Kidney epithelial cell (primary cell): ENCODE data around the gene SPARC. TPM values are rescaled to one million over a fixed set of nuclear protein-coding genes. Genes with fewer than 3 reads are reported as not detected.

ENCODE experiments used
- DNase-seq: peaks from one replicate; pipeline ENCODE4 v3.0.0-alpha.2; 2010; ENCODE audit warnings: low read depth
- H3K27me3 ChIP-seq: 2 replicates; pipeline ENCODE4 v1.6.0; 2011; ENCODE audit warnings: low read length; ENCODE audit not compliant: control insufficient read depth, insufficient read depth
- H3K36me3 ChIP-seq: 2 replicates; pipeline ENCODE4 v1.5.1; 2011; ENCODE audit warnings: low read length; ENCODE audit not compliant: control insufficient read depth, insufficient read depth
- H3K4me3 ChIP-seq: 2 replicates; pipeline ENCODE4 v1.5.1; 2011; ENCODE audit warnings: low read depth, mild to moderate bottlenecking, control low read depth, low read length
- total RNA-seq: library from RNA; depleted of rRNA; stranded (reverse); fragments of >200 nt; gene quantifications from 2 replicates; pipeline ENCODE4 v1.2.3, GENCODE V29; 2015
- TF ChIP-seq, protein P1 (sequence below): IDR thresholded peaks from 2 replicates; pipeline ENCODE4 v1.5.1; 2011; ENCODE audit warnings: mild to moderate bottlenecking, moderate library complexity, low read length, control low read depth, inconsistent platforms; ENCODE audit not compliant: insufficient read depth, poor library complexity, severe bottlenecking

Gene SPARC
- total RNA-seq, 1 donor from 2014 or later, result 139 TPM

DNA sequence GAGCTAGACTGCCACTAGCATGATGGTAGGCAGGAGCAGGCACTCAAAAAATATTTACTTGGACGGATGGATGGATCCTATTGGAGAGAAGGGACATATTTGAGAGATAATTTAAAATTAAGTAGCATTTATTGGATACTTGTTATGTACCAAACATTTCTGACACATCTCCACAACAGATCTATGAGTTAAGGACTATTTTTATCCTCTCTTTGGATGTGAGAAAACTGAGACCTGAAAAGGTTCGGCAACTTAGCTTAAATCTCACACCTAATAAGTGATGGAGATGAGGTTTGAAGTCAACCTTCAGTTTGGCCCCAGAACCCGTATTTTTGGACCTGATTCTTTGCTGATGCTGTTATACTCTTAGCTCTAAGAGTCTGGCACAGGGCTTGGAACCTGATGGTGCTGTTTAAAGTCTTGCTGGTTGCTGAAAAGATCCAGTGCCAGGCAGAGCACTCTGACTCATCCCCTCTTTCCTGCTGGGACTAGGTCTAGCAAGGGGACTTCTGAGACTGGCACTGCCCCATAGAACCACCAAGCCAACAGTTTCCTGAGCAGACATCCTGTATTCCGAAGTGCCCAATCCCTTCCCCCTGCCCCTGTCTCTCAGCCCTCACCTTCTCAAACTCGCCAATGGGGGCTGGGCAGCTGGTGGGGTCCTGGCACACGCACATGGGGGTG lies 15.6 kb downstream of the SPARC start:
- no peak for DNase-seq
- Histone ChIP-seq H3K27me3 (no peaks in the 10 kb centered on the region), H3K4me3 (no peak overlapping the region), H3K36me3 (peaks cover 15% of the 10 kb centered on the region)
- TF ChIP-seq, protein P1, sequence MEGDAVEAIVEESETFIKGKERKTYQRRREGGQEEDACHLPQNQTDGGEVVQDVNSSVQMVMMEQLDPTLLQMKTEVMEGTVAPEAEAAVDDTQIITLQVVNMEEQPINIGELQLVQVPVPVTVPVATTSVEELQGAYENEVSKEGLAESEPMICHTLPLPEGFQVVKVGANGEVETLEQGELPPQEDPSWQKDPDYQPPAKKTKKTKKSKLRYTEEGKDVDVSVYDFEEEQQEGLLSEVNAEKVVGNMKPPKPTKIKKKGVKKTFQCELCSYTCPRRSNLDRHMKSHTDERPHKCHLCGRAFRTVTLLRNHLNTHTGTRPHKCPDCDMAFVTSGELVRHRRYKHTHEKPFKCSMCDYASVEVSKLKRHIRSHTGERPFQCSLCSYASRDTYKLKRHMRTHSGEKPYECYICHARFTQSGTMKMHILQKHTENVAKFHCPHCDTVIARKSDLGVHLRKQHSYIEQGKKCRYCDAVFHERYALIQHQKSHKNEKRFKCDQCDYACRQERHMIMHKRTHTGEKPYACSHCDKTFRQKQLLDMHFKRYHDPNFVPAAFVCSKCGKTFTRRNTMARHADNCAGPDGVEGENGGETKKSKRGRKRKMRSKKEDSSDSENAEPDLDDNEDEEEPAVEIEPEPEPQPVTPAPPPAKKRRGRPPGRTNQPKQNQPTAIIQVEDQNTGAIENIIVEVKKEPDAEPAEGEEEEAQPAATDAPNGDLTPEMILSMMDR, result no peak

DNA sequence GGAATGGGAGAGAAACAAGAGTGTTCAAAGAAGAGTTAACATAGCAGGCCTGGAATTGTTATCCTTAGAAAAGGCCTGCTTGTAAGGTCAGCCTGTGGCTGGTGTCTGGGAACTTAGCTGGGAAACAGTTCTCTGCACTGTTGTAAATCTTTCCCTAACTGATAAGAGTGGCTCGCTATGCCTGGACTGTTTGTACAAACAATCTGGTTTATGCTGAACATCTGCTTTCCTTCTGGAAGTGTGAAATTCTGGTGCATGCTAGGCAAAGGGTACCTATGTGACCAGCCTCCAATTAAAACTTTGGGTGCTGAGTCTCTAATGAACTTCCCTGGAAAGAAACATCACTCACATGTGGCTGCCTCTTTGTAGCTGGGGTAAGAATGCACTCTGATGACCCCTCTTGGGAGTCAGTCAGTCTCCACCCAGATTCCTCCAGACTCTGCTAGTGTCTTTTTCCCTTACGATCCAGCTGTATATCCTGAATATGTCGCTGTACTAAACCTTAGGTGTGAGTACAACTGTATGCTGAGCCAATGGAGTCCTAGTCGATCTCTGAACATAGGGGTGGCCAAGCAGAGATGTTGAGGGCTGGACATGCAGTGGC lies 16.5 kb downstream of the SPARC start:
- TF ChIP-seq, protein P1, result no peak
- Histone ChIP-seq H3K4me3 (no peak overlapping the region), H3K36me3 (peaks cover 21% of the 10 kb centered on the region), H3K27me3 (no peaks in the 10 kb centered on the region)
- DNase-seq, result no peak

DNA sequence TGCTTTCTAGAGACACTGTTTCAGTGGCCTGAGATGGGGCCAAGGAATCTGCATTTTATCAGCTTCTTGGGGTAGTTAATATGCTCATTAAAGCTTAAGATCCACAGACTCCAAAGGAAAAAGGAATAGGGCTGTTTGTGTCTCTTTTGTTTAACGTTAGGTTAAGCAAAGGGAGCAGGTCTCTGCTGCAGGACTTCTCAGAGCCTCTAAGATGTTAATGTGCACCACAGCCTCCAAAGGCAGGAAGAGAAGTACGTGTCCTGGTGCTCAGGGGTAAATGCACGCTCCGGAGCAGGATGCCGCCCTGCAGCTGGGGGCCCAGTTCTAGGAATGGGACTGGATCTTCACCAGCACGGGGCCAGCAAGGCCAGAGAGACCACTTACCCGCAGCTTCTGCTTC lies 19.6 kb downstream of the SPARC start:
- H3K27me3 ChIP-seq, result no peaks in the 10 kb centered on the region
- H3K4me3 ChIP-seq, result no peak overlapping the region
- H3K36me3 ChIP-seq, result peaks cover 26% of the 10 kb centered on the region
- TF ChIP-seq, protein P1, result no peak
- no peak for DNase-seq

DNA sequence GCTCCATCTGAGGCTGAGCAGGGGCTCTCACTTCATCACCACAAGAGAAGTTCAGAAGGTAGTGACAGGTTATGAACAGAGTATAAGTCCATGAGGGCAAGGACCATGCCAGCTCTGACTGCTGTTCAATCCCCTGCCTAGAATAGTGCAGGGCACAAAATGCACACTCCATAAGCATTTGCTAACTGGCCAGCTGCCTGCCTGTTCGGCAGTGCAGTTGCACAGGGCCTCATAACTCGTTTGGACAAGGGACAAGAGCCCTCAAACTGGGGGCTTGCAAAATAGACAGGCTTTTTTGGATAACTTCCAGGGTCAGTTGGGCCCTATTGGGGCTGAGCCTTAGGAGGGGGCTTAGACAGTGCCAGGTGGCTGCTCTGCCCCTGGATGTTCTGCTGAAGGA lies 21.1 kb downstream of the SPARC start:
- DNase-seq, result no peak
- Histone ChIP-seq H3K27me3 (no peaks in the 10 kb centered on the region), H3K4me3 (no peak overlapping the region), H3K36me3 (peaks cover 23% of the 10 kb centered on the region)
- TF ChIP-seq, protein P1, result no peak

DNA sequence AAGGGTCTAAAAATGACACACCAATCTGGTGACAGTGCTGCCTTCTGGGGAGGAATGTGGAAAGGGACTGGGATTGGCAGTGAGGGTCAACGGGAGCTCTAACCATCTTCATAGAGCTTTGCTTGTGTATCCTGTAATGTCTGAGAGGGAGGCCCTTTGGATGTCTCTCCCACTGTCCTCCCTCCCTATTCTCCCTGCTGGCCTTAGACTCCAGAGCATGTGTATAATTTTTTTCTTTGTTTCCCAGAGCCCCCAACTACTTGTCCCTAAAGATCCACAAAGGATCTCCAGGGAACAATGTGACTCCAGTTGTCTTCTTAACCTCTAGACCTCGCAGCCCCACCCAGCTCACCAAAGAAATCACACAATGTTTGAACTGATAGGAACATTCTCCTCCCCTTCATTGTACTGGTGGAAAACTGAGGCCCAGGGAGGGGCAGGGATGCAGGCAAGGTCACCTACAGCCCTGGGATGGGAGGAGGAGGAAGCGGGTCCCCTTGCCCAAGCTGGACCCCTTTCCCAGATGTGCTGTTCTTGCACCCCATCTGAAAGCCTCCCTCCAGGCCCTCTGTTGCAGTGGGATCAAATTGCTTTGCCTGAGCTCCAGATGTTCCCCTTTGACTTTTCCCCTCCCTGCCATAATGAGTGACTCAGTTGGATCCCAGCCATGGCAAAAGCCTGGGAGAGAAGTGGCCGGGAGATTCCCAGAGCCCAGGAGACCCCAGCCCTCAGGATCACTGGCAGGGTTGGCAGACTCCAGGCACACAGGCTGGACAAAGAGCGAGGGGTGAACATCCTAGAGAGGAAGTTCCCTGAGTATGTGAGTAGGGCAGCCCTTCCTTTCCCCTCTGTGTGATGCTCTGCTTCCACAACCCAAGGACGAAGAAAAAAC lies 21.8 kb downstream of the SPARC start:
- Histone ChIP-seq H3K27me3 (no peaks in the 10 kb centered on the region), H3K4me3 (no peak overlapping the region), H3K36me3 (peaks cover 23% of the 10 kb centered on the region)
- DNase-seq, result no peak
- TF ChIP-seq, protein P1, result no peak
